Activated gamma-delta T cell (primary cell): ENCODE data around the gene JAKMIP3.
"Not testable (repeated sequence)": the region's sequence is repeated elsewhere in the genome, so short reads cannot be mapped to it uniquely, and the experiment has no call there.

Experiments
- DNase-seq: peaks from one replicate; lab custom pipeline; 2025; lab: John Stamatoyannopoulos, UW

The JAKMIP3 gene

GRCh38 chr10:132064771-132065437 is 842 bp upstream of the JAKMIP3 start:
- no peak for DNase-seq

- DNase-seq = no peak
These were observed 440 bp downstream of the JAKMIP3 start for GRCh38 chr10:132066186-132066585.

- no peak for DNase-seq
These were observed 1.1 kb downstream of the JAKMIP3 start for GRCh38 chr10:132066812-132067211.

GRCh38 chr10:132068431-132069121 is 2.8 kb downstream of the JAKMIP3 start:
- DNase-seq = no peak

GRCh38 chr10:132069122-132069848 is 3.5 kb downstream of the JAKMIP3 start:
- DNase-seq = no peak

GRCh38 chr10:132069849-132070182 is 4.1 kb downstream of the JAKMIP3 start:
- no peak for DNase-seq

- no peak for DNase-seq
These were observed 5.0 kb downstream of the JAKMIP3 start for GRCh38 chr10:132070724-132071123.

GRCh38 chr10:132071667-132072066 is 5.9 kb downstream of the JAKMIP3 start:
- no peak for DNase-seq

GRCh38 chr10:132075909-132076577 is 10.3 kb downstream of the JAKMIP3 start:
- no peak for DNase-seq

- DNase-seq = no peak
These were observed 10.9 kb downstream of the JAKMIP3 start for GRCh38 chr10:132076578-132077081.

- DNase-seq = no peak
These were observed 11.3 kb downstream of the JAKMIP3 start for GRCh38 chr10:132077091-132077490.

- no peak for DNase-seq
These were observed 13.1 kb downstream of the JAKMIP3 start for GRCh38 chr10:132078746-132079345.

- not testable (repeated sequence) for DNase-seq
These were observed 18.6 kb downstream of the JAKMIP3 start for GRCh38 chr10:132084384-132084783.

GRCh38 chr10:132093236-132093635 is 27.5 kb downstream of the JAKMIP3 start:
- DNase-seq = not testable (repeated sequence)

GRCh38 chr10:132094581-132095234 is 29.0 kb downstream of the JAKMIP3 start:
- no peak for DNase-seq

GRCh38 chr10:132095403-132096113 is 29.8 kb downstream of the JAKMIP3 start:
- DNase-seq = no peak

- DNase-seq = no peak
These were observed 30.5 kb downstream of the JAKMIP3 start for GRCh38 chr10:132096223-132096622.

GRCh38 chr10:132096863-132097478 is 31.2 kb downstream of the JAKMIP3 start:
- DNase-seq = no peak

GRCh38 chr10:132097609-132098377 is 32.0 kb downstream of the JAKMIP3 start:
- DNase-seq = no peak
